ENCODE data around the gene MEIS1.

MEIS1 gene

DNA sequence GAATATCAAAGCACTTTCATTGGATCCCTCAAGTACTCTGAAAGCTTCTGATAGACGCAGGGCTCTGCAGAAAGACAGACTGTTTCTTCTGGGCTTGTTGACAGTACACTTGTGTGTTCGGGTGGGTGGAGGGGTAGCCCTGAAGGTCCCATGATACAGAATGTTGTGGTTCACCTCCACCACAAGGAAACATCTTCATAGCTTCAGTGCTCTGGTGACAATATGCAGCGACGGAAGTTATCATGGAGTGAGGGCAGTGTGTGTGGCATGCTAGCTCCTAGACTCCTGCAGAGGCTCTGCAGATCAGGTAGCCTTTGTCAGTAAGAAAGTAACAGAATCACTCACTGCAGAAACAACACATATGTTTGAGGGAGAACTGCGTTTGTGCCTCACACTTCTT is 90.7 kb downstream of the MEIS1 start:
- DNase-seq = no peak
- TF ChIP-seq, protein P1, sequence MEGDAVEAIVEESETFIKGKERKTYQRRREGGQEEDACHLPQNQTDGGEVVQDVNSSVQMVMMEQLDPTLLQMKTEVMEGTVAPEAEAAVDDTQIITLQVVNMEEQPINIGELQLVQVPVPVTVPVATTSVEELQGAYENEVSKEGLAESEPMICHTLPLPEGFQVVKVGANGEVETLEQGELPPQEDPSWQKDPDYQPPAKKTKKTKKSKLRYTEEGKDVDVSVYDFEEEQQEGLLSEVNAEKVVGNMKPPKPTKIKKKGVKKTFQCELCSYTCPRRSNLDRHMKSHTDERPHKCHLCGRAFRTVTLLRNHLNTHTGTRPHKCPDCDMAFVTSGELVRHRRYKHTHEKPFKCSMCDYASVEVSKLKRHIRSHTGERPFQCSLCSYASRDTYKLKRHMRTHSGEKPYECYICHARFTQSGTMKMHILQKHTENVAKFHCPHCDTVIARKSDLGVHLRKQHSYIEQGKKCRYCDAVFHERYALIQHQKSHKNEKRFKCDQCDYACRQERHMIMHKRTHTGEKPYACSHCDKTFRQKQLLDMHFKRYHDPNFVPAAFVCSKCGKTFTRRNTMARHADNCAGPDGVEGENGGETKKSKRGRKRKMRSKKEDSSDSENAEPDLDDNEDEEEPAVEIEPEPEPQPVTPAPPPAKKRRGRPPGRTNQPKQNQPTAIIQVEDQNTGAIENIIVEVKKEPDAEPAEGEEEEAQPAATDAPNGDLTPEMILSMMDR (IDR thresholded peaks at IDR 0.05; ENCODE audit: low read depth, low read length) = no peak
- no peaks in the 10 kb centered on the region for H3K9me3 ChIP-seq (ENCODE audit: severe bottlenecking)
- H3K4me3 ChIP-seq (ENCODE audit: low read depth, low read length) = no peak overlapping the region
- H3K27me3 ChIP-seq (ENCODE audit: insufficient read depth, low read depth, severe bottlenecking) = no peaks in the 10 kb centered on the region
- H3K27ac ChIP-seq = no peak overlapping the region
- H3K36me3 ChIP-seq = no peaks in the 10 kb centered on the region

DNA sequence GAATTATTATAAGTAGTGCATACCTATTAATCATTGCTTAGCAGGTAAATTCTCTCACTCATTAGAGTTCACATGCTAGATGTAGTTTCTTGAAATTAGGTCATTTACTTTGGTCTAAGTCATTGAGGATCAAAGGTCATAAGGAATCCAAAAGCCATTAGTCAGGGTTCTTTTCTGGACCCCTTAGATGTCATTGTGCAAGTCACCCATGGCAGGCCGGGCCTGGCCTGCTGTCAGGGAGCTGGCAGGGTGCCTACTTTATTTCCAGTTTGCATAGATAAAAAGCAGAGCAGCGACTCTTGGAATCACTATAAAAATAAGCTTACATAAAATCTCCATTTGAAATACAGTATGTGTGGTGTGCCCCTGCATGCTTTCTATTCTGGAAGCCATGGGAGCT is 91.3 kb downstream of the MEIS1 start:
- H3K27me3 ChIP-seq (ENCODE audit: insufficient read depth, low read depth, severe bottlenecking) = no peaks in the 10 kb centered on the region
- H3K9me3 ChIP-seq (ENCODE audit: severe bottlenecking) = no peaks in the 10 kb centered on the region
- TF ChIP-seq, protein P1 (IDR thresholded peaks at IDR 0.05; ENCODE audit: low read depth, low read length) = no peak
- H3K36me3 ChIP-seq = no peaks in the 10 kb centered on the region
- H3K4me3 ChIP-seq (ENCODE audit: low read depth, low read length) = no peak overlapping the region
- DNase-seq = no peak
- H3K27ac ChIP-seq = no peak overlapping the region

DNA sequence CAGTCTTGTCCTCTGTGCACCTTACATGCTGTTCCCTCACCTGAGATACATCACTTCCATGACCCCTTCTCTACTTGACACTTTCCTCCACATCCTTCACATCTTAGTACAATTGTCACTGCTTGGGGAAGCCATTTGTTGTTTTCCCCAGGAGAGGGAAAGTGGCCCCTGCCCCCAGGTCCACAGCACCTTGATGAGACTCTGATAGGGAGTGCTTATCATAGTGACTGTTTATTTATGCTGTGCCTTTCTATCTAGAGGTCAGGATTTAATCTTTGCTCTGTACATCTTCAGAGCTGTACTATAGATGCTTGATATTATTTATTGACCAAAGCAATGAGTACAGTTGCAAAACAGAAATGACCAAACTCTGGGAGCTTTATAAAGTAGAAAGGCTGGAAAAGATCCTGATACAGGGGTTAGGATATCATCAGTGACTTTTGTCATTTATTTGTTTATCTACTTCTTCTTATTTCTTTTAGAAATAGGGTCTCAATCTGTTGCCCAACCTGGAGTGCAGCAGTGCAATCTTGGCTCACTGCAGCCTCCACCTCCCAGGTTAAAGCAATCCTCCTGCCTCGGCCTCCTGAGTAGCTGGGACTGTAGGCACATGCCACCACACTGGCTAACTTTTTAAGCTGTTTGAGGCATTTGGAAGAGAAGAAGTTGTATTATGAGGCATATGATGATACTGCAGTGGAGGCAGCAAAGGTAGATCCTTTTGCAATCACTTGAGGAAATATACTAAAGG is 94.2 kb downstream of the MEIS1 start:
- TF ChIP-seq, protein P1 (IDR thresholded peaks at IDR 0.05; ENCODE audit: low read depth, low read length) = no peak
- H3K27me3 ChIP-seq (ENCODE audit: insufficient read depth, low read depth, severe bottlenecking) = no peaks in the 10 kb centered on the region
- no peak for DNase-seq

DNA sequence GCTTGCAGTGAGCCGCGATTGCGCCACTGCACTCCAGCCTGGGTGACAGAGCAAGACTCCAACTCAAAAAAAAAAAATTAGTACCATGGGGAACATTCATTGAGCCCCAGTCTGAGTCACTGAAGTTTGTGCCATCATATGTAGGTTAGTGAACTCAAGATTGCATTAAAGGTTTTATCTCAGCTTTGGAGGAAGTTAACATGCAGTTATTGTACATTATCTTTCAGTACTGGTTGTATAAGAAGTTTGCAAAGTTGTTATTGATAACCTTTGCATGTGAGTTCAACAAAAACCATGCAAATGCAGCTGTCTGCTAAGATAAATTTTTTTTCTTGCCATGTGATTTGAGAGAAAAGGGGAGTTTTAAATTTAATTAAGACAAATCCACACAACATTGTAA is 95.7 kb downstream of the MEIS1 start:
- no peak for DNase-seq
- TF ChIP-seq, protein P1 (IDR thresholded peaks at IDR 0.05; ENCODE audit: low read depth, low read length) = no peak
- Histone ChIP-seq H3K4me3 (ENCODE audit: low read depth, low read length) (no peak overlapping the region), H3K9me3 (ENCODE audit: severe bottlenecking) (no peaks in the 10 kb centered on the region), H3K27me3 (ENCODE audit: insufficient read depth, low read depth, severe bottlenecking) (no peaks in the 10 kb centered on the region), H3K27ac (no peak overlapping the region), H3K36me3 (no peaks in the 10 kb centered on the region)

More for the DNA sequence above, 94.2 kb downstream of the MEIS1 start:
- no peaks in the 10 kb centered on the region for H3K9me3 ChIP-seq (ENCODE audit: severe bottlenecking)
- H3K4me3 ChIP-seq (ENCODE audit: low read depth, low read length) = no peak overlapping the region
- no peaks in the 10 kb centered on the region for H3K36me3 ChIP-seq
- H3K27ac ChIP-seq = no peak overlapping the region

DNA sequence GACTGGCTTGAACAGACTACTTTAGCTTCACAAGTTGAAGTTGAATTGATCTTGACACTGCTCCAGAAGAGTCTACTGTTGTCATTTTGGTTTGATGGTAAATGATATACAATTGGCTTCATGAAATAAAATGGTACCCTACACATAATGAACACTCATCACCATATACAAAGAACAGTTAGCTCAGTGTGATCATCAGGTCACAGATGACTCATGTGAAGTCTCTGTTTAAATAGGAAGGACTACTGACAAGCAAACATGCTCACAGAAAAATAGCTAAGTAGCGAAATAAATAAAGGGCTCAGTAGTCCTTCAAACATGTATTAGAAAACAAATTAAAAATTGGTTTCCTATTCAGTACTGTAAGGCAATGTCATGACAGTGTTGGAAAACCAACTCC is 96.2 kb downstream of the MEIS1 start:
- H3K27ac ChIP-seq = no peak overlapping the region
- H3K27me3 ChIP-seq (ENCODE audit: insufficient read depth, low read depth, severe bottlenecking) = no peaks in the 10 kb centered on the region
- no peaks in the 10 kb centered on the region for H3K9me3 ChIP-seq (ENCODE audit: severe bottlenecking)
- DNase-seq = no peak
- TF ChIP-seq, protein P1 (IDR thresholded peaks at IDR 0.05; ENCODE audit: low read depth, low read length) = no peak
- H3K36me3 ChIP-seq = no peaks in the 10 kb centered on the region
- no peak overlapping the region for H3K4me3 ChIP-seq (ENCODE audit: low read depth, low read length)

DNA sequence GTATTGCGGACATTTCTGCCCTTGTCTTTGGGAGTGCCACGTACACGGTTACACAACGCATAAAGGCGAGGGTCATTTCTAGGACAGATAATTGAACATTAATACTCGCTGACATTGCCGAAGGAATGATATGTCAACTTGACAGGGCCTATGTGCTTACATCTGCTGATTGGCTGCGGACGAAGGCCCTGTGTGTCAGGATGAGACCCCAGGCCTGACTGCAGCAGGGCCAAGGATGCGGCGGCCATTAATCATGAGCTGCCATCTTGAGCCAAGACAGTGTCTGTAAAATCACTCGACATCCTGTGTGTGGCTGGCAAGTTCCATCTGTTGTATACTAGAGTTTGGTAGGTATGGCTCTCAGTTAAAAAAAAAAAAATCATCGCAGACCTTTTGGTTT is 96.6 kb downstream of the MEIS1 start:
- no peak overlapping the region for H3K4me3 ChIP-seq (ENCODE audit: low read depth, low read length)
- DNase-seq = no peak
- H3K9me3 ChIP-seq (ENCODE audit: severe bottlenecking) = no peaks in the 10 kb centered on the region
- TF ChIP-seq, protein P1 (IDR thresholded peaks at IDR 0.05; ENCODE audit: low read depth, low read length) = no peak
- H3K36me3 ChIP-seq = no peaks in the 10 kb centered on the region
- no peak overlapping the region for H3K27ac ChIP-seq
- no peaks in the 10 kb centered on the region for H3K27me3 ChIP-seq (ENCODE audit: insufficient read depth, low read depth, severe bottlenecking)
